ENCODE measurements around the gene CCDC9B.

- TF ChIP-seq, protein P1, sequence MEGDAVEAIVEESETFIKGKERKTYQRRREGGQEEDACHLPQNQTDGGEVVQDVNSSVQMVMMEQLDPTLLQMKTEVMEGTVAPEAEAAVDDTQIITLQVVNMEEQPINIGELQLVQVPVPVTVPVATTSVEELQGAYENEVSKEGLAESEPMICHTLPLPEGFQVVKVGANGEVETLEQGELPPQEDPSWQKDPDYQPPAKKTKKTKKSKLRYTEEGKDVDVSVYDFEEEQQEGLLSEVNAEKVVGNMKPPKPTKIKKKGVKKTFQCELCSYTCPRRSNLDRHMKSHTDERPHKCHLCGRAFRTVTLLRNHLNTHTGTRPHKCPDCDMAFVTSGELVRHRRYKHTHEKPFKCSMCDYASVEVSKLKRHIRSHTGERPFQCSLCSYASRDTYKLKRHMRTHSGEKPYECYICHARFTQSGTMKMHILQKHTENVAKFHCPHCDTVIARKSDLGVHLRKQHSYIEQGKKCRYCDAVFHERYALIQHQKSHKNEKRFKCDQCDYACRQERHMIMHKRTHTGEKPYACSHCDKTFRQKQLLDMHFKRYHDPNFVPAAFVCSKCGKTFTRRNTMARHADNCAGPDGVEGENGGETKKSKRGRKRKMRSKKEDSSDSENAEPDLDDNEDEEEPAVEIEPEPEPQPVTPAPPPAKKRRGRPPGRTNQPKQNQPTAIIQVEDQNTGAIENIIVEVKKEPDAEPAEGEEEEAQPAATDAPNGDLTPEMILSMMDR (conservative IDR thresholded peaks at IDR 0.05 in 1 of 2, IDR thresholded peaks at IDR 0.05 in 1 of 2; ENCODE audit: low read depth in 1 of 2, low read length in 2 of 2): no peak
- no peak for TF ChIP-seq EZH2 (IDR thresholded peaks at IDR 0.05; ENCODE audit: low read length, missing control alignments)
Measured at GRCh38 chr15:40316931-40317330, 23.8 kb downstream of the CCDC9B start.
